Stimulated activated naive B cell treated with anti-CD40 and anti-IgM and Interleukin-4, amounts not matched to agents 10 μg/mL and 1 μg/mL and 100 μg/mL, for 72 hours (primary cell): ENCODE results near the gene CMIP.
A peak's percentile ranks its signal among the peaks of the same experiment; 100 is the strongest.

Experiments
- ATAC-seq, 2 donors: fragments of 150-1000 bp; cut with Tn5 transposase; replicated peaks; 2 replicates each; pipeline ENCODE4 v1.10.0; 2021; ENCODE audit warnings: moderate library complexity in 1 of 2
- DNase-seq: peaks from one replicate; pipeline ENCODE4 v3.0.0; 2021
- H3K27ac Mint-ChIP-seq: one replicate; pipeline ENCODE4 v1.8.0; 2022; ENCODE audit warnings: mild to moderate bottlenecking, mixed read lengths
- H3K27me3 Mint-ChIP-seq, 2 donors: one replicate each; pipeline ENCODE4 v1.8.0; 2022; ENCODE audit warnings: mixed read lengths in 2 of 2
- H3K36me3 Mint-ChIP-seq, 2 donors: one replicate each; pipeline ENCODE4 v1.8.0; 2022; ENCODE audit warnings: mixed read lengths in 2 of 2, mild to moderate bottlenecking in 1 of 2
- H3K4me1 Mint-ChIP-seq, 2 donors: one replicate each; pipeline ENCODE4 v1.8.0; 2022; ENCODE audit warnings: mixed read lengths in 2 of 2, mild to moderate bottlenecking in 1 of 2
- H3K4me3 Mint-ChIP-seq, 2 donors: one replicate each; pipeline ENCODE4 v1.8.0; 2022; ENCODE audit warnings: mild to moderate bottlenecking in 2 of 2, mixed read lengths in 2 of 2, moderate library complexity in 1 of 2
- H3K9me3 Mint-ChIP-seq, 2 donors: one replicate each; pipeline ENCODE4 v1.8.0; 2022; ENCODE audit warnings: mixed read lengths in 2 of 2, mild to moderate bottlenecking in 1 of 2

CMIP gene

GRCh38 chr16:81713796-81714195, 269.2 kb downstream of the CMIP start:
- peaks cover 36 to 52% of the 10 kb centered on the region in 2 donors for H3K4me1 Mint-ChIP-seq
- no peak for ATAC-seq
- peaks cover 15 to 24% of the 10 kb centered on the region in 2 donors for H3K36me3 Mint-ChIP-seq
- H3K9me3 Mint-ChIP-seq: peaks cover 0 to 3% of the 10 kb centered on the region in 2 donors
- no peak overlapping the region for H3K27ac Mint-ChIP-seq
- H3K4me3 Mint-ChIP-seq: no peak overlapping the region
- no peak for DNase-seq
- no peaks in the 10 kb centered on the region for H3K27me3 Mint-ChIP-seq

- peaks cover 0 to 3% of the 10 kb centered on the region in 2 donors for H3K9me3 Mint-ChIP-seq
- peaks cover 14 to 19% of the 10 kb centered on the region in 2 donors for H3K36me3 Mint-ChIP-seq
- DNase-seq: no peak
- H3K4me3 Mint-ChIP-seq: peak overlapping the region in 1 of 2 donors; percentile 62
- no peak overlapping the region for H3K27ac Mint-ChIP-seq
- ATAC-seq: no peak
- H3K4me1 Mint-ChIP-seq: peaks cover 36 to 53% of the 10 kb centered on the region in 2 donors
- no peaks in the 10 kb centered on the region for H3K27me3 Mint-ChIP-seq
These were observed 270.0 kb downstream of the CMIP start for GRCh38 chr16:81714583-81714982.

DNA sequence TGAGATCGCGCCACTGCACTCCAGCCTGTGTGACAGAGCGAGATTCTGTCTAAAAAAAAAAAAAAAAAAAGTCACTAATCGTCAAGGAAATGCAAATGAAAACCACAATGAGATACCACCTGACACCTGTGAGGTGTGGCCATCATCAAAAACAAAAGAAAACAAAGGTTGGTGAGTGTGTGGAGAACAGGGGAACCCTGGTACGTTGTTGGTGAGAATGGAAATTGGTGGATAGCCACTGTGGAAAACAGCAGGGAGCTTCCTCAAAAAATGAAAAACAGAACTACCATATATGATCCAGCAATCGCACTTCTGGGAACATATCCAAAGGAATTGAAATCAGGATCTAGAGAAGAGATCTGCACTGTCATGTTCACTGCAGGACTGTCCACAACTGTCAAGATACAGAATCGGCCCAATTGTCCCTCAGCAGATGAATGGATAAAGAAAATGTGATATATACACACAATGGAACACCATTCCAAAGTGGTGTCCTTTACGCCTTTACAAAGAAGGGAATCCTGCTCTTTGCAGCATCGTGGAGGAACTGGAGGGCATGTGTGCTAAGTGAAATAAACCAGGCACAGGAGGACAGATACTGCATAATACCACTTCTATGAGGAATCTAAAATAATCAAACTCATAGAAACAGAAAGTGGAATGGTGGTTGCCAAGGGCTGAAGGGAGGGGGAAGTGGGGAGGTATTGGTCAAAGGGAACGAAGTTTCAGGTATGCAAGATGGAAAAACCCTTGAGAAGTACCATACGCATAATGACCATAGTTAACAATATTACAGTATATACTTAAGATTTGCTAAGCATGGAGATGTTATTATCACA, 271.0 kb downstream of the CMIP start:
- ATAC-seq (peak; percentile 79 to 82), DNase-seq (peak; percentile 24)
- Mint-ChIP-seq H3K36me3 (peaks cover 10 to 14% of the 10 kb centered on the region in 2 donors), H3K4me3 (peak overlapping the region; percentile 62 to 71), H3K4me1 (peaks cover 36 to 53% of the 10 kb centered on the region in 2 donors), H3K9me3 (peaks cover 0 to 4% of the 10 kb centered on the region in 2 donors), H3K27me3 (no peaks in the 10 kb centered on the region), H3K27ac (peak overlapping the region; percentile 31)

DNA sequence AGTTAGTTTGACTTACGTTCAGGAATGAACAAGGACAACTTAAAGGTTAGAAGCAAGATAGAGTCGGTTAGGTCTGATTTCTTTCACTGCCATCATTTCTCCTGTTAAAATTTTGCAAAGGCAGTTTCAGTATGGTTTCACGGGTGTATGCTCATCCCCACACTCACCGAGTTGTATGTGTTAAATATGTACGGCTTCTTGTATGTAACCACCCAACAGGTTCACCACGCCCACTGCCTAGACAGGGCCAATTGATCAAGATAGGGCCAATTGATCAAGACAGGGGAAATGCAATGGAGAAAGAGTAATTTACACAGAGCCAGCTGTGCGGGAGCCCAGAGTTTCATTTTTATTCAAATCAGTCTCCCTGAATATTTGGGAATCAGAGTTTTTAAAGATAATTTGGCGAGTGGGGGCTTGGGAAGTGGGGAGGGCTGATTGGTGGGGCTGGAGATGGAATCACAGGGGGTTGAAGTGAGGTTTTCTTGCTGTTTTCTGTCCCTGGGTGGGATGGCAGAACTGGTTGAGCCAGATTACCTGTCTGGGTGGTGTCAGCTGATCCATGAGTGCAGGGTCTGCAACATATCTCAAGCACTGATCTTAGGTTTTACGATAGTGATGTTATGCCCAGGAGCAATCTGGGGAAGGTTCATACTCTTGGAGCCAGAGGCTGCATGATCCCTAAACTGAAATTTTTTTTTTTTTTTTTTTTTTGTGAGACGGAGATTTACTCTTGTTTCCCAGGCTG, 272.0 kb downstream of the CMIP start:
- Mint-ChIP-seq H3K27me3 (no peaks in the 10 kb centered on the region), H3K27ac (peak overlapping the region; percentile 31), H3K4me3 (peak overlapping the region in 1 of 2 donors; percentile 31), H3K9me3 (peaks cover 5 to 15% of the 10 kb centered on the region in 2 donors), H3K36me3 (peaks cover 5 to 8% of the 10 kb centered on the region in 2 donors), H3K4me1 (peaks cover 36 to 53% of the 10 kb centered on the region in 2 donors)
- ATAC-seq: peak; percentile 56 to 64
- peak; percentile 14 for DNase-seq

DNA sequence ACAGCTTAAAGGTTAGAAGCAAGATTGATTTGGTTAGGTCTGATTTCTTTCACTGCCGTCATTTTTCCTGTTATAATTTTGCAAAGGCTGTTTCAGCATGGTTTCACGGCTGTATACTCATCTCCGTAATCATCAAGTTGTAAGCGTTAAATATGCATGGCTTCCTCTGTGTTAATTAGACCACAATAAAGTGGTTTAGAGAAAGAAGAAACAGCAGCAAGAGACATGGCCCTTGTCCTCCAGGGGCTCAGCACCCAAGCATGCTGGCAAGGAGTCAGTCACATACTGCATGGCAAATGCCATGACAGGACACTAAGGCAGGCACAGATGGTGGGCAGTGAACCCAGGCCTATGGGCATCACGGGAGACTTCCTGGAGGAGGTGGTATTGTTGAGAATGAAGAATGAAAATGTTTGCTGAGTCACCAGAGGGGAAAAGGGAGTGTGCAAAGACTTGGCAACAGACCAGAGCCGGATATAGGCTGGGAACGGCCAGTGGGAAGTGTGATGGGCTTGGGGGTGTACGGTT, 273.1 kb downstream of the CMIP start:
- peak overlapping the region in 1 of 2 donors; percentile 18 for H3K4me3 Mint-ChIP-seq

GRCh38 chr16:81718637-81719036, 274.0 kb downstream of the CMIP start:
- H3K36me3 Mint-ChIP-seq: peaks cover 2 to 5% of the 10 kb centered on the region in 2 donors
- no peak overlapping the region for H3K4me3 Mint-ChIP-seq
- H3K4me1 Mint-ChIP-seq: peaks cover 36 to 49% of the 10 kb centered on the region in 2 donors
- peak overlapping the region; percentile 53 for H3K27ac Mint-ChIP-seq
- DNase-seq (no peak), ATAC-seq (no peak)
- H3K9me3 Mint-ChIP-seq: peaks cover 5 to 16% of the 10 kb centered on the region in 2 donors
- no peaks in the 10 kb centered on the region for H3K27me3 Mint-ChIP-seq

More for the DNA sequence above, 273.1 kb downstream of the CMIP start:
- Mint-ChIP-seq H3K4me1 (peaks cover 36 to 53% of the 10 kb centered on the region in 2 donors), H3K9me3 (peaks cover 5 to 16% of the 10 kb centered on the region in 2 donors), H3K27me3 (no peaks in the 10 kb centered on the region), H3K36me3 (peaks cover 2 to 5% of the 10 kb centered on the region in 2 donors), H3K27ac (peak overlapping the region; percentile 73)
- DNase-seq (no peak), ATAC-seq (peak; percentile 23 to 35)

- Mint-ChIP-seq H3K4me1 (peaks cover 27 to 37% of the 10 kb centered on the region in 2 donors), H3K4me3 (no peak overlapping the region), H3K9me3 (peaks cover 5 to 16% of the 10 kb centered on the region in 2 donors), H3K27ac (no peak overlapping the region), H3K36me3 (peaks cover 2 to 5% of the 10 kb centered on the region in 2 donors), H3K27me3 (no peaks in the 10 kb centered on the region)
- ATAC-seq (no peak), DNase-seq (no peak)
These were observed 275.4 kb downstream of the CMIP start for GRCh38 chr16:81719993-81720392.

GRCh38 chr16:81720973-81721906, 276.6 kb downstream of the CMIP start:
- DNase-seq (no peak), ATAC-seq (no peak)
- H3K4me3 Mint-ChIP-seq: no peak overlapping the region
- peaks cover 15 to 24% of the 10 kb centered on the region in 2 donors for H3K4me1 Mint-ChIP-seq
- no peaks in the 10 kb centered on the region for H3K27me3 Mint-ChIP-seq
- no peak overlapping the region for H3K27ac Mint-ChIP-seq
- H3K9me3 Mint-ChIP-seq: peaks cover 5 to 16% of the 10 kb centered on the region in 2 donors
- peaks cover 2 to 5% of the 10 kb centered on the region in 2 donors for H3K36me3 Mint-ChIP-seq

GRCh38 chr16:81723098-81723723, 278.6 kb downstream of the CMIP start:
- no peak overlapping the region for H3K27ac Mint-ChIP-seq
- H3K4me1 Mint-ChIP-seq: peaks cover 4 to 7% of the 10 kb centered on the region in 2 donors
- peaks cover 0 to 5% of the 10 kb centered on the region in 2 donors for H3K36me3 Mint-ChIP-seq
- peaks cover 5 to 13% of the 10 kb centered on the region in 2 donors for H3K9me3 Mint-ChIP-seq
- DNase-seq: no peak
- no peak overlapping the region for H3K4me3 Mint-ChIP-seq
- H3K27me3 Mint-ChIP-seq: no peaks in the 10 kb centered on the region
- ATAC-seq: peak; percentile 97

- DNase-seq (no peak), ATAC-seq (no peak)
- Mint-ChIP-seq H3K4me1 (peaks cover 18 to 21% of the 10 kb centered on the region in 2 donors), H3K27ac (no peak overlapping the region), H3K36me3 (no peaks in the 10 kb centered on the region), H3K27me3 (no peaks in the 10 kb centered on the region), H3K4me3 (no peak overlapping the region), H3K9me3 (no peaks in the 10 kb centered on the region)
These were observed 283.8 kb downstream of the CMIP start for GRCh38 chr16:81728435-81728834.

DNA sequence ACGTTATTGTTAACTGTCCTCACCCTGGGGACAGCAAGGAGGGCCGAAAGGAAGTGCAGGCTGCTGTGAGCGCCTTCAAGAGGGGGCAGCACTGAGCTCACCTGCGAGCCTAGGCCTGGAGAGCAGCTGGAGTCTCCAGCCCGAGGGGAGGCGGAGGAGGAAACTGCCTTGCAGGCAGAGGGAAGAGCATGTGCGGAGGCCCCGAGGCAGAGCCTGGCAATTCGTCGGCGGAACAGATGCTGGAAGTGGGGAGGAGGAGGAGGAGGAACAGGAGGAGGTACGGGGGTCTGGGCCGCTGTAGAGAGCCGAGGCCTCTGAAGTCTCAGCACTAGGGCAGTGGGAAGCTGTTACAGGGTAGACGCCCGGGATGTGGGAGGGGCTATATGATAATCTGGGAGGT, 284.8 kb downstream of the CMIP start:
- H3K27ac Mint-ChIP-seq: peak overlapping the region; percentile 89
- H3K4me3 Mint-ChIP-seq: peak overlapping the region; percentile 62 to 69
- H3K27me3 Mint-ChIP-seq: no peaks in the 10 kb centered on the region
- DNase-seq: no peak
- H3K4me1 Mint-ChIP-seq: peaks cover 18 to 21% of the 10 kb centered on the region in 2 donors
- H3K36me3 Mint-ChIP-seq: no peaks in the 10 kb centered on the region
- no peak for ATAC-seq
- no peaks in the 10 kb centered on the region for H3K9me3 Mint-ChIP-seq

- no peaks in the 10 kb centered on the region for H3K27me3 Mint-ChIP-seq
- peak; percentile 92 to 93 for ATAC-seq
- H3K9me3 Mint-ChIP-seq: no peaks in the 10 kb centered on the region
- peak overlapping the region; percentile 86 to 89 for H3K4me3 Mint-ChIP-seq
- no peaks in the 10 kb centered on the region for H3K36me3 Mint-ChIP-seq
- DNase-seq: peak; percentile 66
- peak overlapping the region; percentile 94 for H3K27ac Mint-ChIP-seq
- H3K4me1 Mint-ChIP-seq: peaks cover 18 to 21% of the 10 kb centered on the region in 2 donors
These were observed 285.8 kb downstream of the CMIP start for GRCh38 chr16:81730090-81731051.
